8988T (cell line): ENCODE data around the gene EPHB6.

Experiments
- DNase-seq: peaks from one replicate; pipeline ENCODE4 v3.0.0; 2011

The EPHB6 gene

DNA sequence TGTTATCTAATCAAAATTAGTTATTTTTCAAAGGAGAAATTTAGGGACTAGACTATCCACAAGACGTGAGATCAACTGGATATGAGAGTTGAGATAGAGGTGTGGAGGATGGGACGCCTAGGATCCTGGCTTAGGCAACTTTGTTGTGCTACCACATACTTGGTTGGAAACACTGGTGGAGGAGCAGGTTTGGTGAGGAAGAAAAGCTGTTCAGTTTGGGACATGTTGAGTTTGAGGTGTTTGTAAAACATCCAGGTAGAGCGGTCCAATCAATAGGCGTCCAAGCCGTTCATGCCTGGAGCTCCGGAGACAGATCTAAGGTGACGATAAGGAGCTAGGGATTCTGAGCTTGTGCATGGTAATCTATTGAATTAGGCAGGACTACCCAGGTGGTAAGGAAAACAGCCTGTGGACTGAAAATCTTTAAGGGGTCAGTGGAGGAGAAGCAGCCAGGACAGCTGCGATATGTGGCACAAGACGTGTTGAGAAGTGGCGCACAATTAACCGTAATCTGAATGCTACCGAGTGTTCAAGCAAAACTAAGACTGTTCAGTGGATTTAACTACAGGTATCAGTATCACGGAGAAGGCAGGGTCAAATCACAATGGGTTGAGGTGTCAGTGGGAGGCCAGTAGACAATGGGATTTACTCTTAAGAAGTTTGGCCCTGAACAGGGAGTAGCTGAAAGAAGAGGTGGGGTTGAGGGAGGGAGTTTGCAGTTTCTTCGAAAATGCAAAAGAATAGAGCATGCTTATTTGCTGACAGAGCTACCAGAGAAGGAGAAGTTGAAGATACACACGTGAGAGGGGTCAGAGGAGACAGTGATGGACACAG, 46.8 kb downstream of the EPHB6 start:
- no peak for DNase-seq

DNA sequence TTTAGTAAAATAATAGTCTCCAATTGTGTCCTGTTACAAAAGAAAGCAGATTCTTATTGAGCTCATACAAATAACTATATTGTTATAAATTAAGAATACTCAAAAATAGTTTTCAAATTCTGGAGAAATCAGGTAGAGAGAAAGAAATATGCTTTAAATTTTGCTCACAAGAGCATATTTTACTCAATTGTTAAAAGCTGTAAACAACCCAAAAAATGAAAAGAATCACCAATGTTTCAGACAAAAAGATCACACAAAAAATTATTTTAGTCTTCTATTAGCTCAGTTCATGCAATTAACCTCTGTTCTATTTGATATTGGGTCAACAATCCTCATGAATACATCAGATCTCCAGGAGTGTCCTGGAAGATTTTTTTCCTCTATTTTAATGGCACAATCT, 49.3 kb downstream of the EPHB6 start:
- no peak for DNase-seq

DNA sequence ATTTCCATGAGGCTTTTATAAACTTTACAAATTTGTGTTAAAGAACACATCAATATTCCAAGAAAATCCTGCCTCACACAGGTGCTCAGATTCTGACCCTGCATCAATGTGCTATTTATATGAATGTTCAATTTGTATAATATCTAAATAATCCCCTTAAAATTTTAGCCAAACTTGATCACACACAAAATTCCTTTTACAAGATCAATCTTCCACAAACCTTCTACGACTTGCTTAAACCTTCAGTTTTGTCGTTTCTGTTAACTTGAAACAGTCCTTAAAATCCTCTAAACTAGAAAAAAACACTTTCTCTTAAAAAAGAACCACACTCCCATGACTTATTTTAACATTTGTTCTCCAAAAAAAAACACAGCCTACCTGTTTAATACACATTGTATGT, 50.9 kb downstream of the EPHB6 start:
- DNase-seq = no peak

DNA sequence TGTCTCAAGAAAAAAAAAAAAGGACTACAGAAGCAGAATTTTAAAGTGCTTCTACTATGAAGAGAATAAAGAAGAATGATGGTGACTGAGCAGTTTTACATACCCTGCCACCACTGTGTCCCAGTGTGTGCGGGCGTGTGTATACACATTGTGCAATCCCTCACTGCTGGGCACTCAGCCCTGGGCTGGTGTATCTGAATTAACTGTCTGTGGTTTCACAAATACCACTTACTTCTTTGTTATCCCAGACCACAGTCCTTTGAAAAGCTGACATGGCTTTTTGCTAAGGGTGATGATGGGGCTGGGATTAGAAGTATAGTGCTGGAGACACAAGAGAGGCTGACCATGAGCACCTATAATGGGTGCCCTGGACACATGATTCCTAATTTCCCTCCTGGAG, 51.8 kb downstream of the EPHB6 start:
- DNase-seq = no peak

DNA sequence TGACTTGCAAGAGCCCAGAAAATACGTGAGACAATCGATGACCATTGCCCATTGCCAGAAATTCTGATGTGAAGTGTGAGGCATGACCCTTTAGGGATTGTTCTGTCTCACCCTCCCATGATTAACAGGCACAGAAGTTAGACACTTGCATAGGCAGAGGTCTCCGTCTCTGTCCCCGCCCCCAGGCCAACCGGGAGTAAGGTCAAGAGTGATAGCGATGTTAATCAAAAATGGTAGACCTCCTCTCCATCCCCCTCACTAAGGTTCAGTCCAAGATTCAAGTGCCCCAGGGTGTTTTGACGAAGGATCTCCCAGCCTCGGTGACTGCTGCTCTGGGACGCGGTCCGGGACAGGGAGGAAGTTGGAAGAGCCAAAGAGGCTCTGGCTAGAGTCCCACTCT, 53.4 kb downstream of the EPHB6 start:
- DNase-seq = no peak

DNA sequence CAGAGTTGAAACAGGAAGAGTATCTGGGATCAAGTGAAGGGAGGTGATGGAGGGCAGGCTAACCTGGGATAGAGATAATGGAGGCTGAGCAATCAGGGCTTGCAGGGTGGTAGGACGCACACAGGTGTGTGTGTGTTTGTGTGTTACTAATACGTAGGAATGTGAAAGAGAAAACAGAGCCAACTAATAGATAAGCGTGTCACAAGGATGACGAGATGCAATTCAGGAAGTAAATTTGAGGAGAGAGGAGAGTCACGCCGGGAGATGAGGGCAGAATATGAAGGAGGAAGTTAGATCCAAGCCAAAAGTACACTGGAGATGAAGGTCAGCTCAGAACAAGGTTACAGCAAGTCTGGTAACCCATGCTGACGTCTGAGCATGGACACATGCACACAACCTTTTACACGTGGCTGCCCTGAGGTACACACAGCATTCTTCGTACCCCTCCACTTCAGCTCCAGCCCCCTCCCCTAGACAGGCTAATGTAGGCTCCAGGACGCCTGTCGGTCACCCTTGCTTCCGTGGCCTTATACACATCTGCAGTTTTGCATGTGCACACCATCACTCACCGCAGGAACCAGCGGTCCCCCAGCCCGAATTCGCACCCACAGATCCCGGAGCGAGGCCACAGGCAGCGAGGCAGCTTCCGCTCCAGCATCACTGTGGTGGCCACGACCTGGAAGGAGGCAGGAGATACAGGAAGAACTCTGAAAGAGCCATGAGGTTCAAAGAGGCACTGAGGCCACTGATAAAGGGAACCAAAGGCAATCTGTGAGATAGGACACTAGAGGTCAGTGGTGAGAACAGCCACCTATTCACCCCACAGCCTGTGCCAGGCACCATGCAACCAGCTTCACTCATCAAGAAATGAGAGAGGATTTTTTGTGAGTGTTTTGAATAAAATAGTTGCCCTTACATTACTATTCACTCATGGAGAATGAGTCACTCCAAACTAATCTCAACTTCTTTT, 54.3 kb downstream of the EPHB6 start:
- no peak for DNase-seq

DNA sequence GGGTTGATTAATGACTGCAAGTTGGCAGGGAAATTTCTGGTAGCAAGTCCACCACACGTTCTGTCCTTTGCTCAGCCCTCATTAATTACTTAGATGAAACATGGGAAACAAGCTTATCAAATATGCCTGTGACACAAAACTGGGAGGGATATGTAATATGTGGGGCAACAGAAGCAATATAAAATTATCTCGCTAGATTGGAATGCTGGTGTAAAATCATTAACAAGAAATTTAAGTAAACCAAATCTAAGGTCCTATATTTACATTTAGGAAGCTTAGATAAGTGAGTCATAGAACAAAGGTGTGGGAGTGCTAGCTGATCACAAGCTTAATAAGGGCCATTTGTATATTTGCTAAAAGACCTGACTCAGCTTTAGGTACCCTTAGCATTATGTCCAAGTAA, 55.2 kb downstream of the EPHB6 start:
- DNase-seq = no peak

DNA sequence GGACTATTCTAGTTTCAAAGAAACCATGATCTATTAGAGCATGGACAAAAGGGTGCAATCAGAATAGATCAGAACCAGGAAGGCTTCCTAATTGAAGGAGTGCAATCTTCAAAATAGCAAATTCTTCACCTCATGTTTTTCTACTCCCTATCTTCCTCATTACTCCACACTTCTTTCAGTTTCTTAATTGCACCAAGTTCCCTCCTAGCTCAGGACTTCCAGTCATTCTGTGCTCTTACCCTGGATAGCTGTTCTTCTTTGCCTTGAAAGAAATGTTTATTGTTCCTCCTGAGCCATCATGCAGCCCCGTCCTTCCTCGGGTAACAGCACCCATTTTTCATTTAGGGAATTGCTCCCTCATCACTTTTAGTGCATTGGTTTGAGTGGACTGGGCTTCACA, 55.6 kb downstream of the EPHB6 start:
- no peak for DNase-seq

DNA sequence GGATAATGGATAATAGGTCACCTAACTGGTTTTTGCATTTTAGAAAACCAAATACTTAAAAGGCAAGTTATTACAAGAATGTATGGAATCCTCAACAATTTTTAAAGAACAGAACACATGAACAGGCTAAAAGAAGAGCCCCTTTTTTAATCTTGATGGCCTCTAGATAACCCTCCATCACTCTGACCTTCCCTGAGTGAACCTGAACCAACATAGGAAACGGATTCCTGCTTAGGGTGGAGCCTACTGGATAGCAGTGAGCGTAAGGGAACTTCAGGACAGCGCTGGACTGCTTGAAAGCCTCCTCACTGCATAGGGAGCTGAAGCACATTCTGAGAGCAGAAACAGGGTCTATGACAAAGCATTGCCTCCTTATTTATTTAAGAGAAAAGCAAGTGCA, 58.2 kb downstream of the EPHB6 start:
- DNase-seq = no peak

DNA sequence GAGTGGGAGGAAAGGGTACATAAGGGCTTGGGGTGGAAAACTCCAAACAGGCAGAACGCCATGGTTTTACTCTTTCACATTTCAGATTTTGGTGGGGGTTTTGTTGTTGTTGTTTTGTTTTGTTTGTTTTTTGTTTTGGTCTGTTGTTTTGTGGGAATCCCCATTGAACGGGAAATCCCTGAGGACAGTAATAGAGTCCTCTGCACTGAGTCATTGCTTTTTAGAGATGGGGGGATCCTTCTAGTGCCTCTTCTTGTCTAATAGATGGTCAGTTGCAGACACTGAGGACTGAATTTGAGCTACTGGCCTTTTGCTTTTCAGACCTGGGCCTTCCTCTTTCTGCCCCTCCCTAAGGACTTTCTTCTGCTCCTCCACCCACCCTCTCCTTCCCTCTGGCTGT, 58.7 kb downstream of the EPHB6 start:
- DNase-seq = no peak

DNA sequence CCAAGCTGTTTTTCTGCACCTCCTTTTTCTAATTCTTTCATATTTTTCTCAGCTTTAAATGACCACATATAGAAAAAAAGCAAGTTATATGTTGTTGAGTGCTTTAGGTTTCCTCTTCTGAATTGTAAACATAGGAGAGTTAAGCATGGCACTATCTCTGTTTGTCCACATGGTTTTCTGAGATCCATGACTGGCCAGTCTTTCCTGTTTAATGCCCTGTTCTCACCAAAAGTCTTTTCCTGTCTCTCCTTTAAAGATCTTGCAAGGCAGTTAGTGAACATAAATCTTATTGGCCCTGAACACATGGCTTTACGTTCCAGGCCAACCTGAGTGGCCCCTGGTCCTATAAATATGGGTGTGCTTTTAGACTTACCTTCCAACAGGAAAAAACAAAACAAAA, 59.2 kb downstream of the EPHB6 start:
- no peak for DNase-seq

DNA sequence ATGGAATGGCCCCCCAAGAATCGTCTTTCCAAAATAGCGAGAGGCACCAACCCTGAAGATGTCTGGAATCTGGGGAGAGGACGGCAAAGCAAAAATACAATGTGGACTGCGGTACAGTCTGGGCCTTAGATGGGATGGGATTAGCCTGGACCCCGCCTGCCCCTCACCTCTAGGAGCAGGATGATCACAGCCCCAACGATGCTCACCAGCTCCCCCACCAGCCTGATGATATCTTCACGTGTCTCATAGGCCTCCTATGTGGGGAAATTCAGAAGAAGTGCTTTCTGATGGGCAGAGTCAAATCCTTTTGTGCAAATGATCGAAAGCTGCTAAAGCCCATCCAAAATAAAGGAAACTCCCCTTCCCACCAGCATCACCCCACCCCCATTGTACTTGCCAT, 60.4 kb downstream of the EPHB6 start:
- DNase-seq = no peak

DNA sequence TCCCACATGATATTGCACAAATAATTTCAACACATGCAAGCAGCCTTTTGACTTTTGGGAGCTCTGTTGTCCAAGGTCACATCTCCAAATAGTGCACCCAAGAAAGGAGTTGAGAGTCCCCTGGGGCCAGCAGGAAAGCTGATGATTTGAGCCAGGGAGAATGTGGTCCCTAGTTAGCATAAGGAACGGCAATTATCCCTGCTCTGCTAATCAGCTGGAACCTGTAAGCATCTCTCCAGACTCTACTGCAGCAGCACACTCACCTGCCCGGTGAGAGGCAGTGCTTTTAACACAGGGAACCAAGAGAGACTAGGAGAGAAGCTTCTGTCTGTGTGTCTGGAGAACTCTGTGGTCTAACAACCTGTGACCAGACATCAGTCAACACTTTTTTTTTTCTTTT, 61.6 kb downstream of the EPHB6 start:
- DNase-seq = no peak

DNA sequence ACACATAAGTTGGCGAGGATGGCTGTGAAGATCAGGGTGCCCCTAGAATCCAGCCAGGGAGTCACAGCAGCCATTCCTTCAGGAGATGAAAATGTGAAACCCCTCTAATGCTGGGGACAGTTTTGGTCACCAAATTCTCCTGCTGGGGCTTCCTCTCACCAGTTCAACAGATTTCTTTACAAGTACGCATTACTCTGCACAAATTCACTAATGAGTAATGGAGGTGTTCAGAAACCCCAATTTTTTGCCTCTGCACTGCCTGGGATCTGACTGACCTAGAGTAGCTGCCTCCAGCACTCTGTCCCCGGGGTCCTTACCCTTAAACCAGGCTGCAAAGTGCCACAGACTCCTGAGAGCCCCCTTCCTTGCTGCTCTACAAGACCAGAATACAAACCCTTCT, 62.6 kb downstream of the EPHB6 start:
- DNase-seq = no peak

DNA sequence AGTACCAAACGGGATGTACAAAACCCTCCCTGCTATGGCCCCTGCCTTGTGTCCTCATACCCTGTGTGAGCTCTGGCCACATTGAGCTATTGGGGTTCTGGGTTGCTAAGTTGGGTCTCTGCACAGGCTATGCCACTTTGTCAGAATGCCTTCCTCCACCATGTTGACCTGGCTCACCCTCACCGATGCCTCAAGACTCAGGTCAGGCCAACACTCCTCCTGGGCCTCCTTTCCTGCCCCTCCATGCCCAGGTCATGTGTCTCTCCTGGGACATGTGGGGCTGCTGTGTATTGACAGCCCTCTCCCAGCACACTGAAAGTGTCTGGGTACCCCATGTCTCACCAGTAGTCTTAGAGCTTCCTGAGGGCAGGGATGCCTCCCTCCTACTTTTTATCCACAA, 64.0 kb downstream of the EPHB6 start:
- no peak for DNase-seq

DNA sequence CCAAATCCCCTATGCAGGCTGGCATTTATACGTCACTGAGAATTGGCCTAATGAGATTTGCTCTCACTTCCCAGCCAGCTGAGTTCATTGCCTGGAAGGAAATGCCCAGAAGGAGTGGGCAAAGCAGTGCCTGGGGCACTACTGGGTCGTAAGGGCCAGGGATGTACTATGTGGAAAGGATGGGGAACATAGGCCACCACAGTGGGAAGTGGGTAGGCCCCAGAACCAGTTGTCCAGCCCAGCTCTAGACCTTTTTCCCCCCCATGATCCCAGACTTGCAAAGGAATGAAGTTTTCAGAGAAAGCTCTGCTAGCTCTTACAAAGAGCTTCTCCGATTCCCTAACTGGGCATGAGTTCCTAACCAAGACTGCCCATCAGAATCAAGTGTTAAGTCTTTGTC, 64.8 kb downstream of the EPHB6 start:
- no peak for DNase-seq
